ENCODE results near the gene TEKT1.
"Not testable (repeated sequence)": the region's sequence is repeated elsewhere in the genome, so short reads cannot be mapped to it uniquely, and the experiment has no call there.

TEKT1 gene

DNA sequence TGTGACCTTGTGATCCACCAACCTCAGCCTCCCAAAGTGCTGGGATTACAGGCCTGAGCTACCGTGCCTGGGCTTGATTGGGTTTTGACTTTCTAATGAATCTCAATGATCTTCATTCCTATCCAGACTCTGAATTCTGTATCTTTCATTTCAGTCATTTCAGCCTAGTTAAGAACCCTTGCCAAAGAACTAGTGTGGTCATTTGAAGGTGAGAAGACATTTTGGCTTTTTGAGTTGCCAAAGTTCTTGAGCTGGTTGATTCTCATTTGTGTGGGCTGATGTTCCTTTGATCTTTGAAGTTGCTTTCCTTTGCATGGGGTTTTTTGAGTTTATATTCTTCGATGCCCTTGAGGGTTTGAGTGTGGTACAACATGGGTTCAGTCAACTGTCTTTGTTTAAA, 30.6 kb upstream of the TEKT1 start:
- TF ChIP-seq, protein P1, sequence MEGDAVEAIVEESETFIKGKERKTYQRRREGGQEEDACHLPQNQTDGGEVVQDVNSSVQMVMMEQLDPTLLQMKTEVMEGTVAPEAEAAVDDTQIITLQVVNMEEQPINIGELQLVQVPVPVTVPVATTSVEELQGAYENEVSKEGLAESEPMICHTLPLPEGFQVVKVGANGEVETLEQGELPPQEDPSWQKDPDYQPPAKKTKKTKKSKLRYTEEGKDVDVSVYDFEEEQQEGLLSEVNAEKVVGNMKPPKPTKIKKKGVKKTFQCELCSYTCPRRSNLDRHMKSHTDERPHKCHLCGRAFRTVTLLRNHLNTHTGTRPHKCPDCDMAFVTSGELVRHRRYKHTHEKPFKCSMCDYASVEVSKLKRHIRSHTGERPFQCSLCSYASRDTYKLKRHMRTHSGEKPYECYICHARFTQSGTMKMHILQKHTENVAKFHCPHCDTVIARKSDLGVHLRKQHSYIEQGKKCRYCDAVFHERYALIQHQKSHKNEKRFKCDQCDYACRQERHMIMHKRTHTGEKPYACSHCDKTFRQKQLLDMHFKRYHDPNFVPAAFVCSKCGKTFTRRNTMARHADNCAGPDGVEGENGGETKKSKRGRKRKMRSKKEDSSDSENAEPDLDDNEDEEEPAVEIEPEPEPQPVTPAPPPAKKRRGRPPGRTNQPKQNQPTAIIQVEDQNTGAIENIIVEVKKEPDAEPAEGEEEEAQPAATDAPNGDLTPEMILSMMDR (IDR thresholded peaks at IDR 0.05; ENCODE audit: low read depth, low read length): no peak
- H3K4me3 ChIP-seq (ENCODE audit: low read depth, low read length): no peak overlapping the region

DNA sequence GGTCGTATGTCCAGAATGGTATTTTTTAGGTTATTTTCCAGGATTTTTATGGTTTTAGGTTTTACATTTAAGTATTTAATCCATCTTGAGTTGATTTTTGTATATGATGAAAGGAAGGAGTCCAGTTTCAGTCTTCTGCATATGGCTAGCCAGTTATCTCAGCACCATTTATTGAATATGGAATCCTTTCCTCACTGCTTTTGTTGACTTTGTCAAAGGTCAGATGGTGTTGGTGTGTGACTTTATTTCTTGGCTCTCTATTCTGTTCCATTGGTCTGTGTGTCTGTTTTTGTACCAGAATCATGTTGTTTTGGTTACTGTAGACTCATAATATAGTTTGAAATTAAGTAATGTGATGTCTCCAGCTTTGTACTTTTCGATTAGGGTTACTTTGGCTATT, 26.4 kb upstream of the TEKT1 start:
- TF ChIP-seq, protein P1 (IDR thresholded peaks at IDR 0.05; ENCODE audit: low read depth, low read length): no peak
- no peak overlapping the region for H3K4me3 ChIP-seq (ENCODE audit: low read depth, low read length)

DNA sequence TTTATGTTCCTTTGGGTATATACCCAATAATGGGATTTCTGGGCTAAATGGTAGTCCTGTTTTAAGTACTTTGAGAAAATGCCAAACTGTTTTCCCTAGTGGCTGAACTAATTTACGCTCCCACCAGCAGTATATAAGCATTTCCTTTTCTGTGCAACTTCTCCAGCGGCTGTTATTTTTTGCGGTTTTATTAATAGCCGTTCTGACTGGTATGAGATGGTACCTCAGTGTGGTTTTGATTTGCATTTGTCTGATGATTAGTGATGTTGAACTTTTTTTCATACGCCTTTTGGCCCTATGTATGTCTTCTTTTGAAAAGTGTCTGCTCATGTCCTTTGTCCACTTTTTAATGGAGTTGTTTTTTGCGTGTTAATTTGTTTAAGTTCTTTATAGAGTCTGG, 25.8 kb upstream of the TEKT1 start:
- TF ChIP-seq, protein P1 (IDR thresholded peaks at IDR 0.05; ENCODE audit: low read depth, low read length): no peak
- no peak overlapping the region for H3K4me3 ChIP-seq (ENCODE audit: low read depth, low read length)

DNA sequence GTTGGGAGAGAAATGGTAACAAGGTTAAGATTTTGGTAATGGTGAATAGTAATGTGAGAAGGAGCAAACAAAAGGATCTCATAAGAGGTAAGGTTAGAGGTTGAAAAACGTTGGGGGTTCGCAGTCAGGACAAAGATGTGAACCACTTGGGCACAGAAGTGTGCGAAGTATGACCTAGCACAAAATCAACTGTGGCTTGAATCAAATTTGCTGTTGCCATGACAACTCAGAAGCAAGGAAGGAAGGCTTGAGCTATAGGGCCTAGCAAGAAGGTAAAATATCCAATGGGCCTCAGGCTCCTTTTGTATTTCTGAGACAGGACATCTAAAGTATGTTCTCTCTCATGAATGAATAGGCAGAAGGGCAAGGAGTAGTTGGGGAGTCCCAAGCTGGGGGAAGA, 24.5 kb upstream of the TEKT1 start:
- TF ChIP-seq, protein P1 (IDR thresholded peaks at IDR 0.05; ENCODE audit: low read depth, low read length): no peak
- H3K4me3 ChIP-seq (ENCODE audit: low read depth, low read length): no peak overlapping the region

DNA sequence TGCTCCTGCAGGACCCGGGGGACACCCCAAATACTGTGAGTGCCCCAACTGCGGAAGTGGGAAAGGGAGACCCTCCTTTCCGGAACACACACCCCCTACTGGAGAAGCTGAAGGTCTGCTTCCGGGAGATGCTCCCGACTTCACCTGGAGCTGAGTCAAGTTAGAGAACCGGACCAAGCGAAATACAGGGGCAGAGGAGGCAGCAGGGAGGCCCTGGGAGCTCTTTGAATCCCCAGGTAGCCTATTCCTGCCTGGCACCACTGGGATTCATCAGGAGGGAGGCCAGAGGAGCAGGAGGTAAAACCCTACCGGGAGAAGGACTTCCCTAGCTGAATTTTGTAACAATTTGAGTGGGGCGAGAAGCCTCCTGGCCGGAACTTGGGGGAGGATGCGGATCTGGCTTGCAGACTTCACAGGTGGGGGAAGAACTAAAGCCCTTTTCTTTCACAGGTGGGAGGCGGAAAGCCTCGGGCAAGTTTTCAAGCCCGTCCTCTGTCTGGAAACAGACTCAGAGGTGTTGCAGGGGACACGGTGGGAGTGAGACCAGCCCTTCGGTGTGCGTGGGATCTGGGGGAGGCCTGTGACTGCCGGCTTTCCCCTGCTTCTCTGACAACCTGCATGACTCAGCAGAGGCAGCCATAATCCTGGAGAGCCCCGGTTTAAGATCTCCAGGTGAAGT, 22.4 kb upstream of the TEKT1 start:
- no peak overlapping the region for H3K4me3 ChIP-seq (ENCODE audit: low read depth, low read length)
- TF ChIP-seq, protein P1 (IDR thresholded peaks at IDR 0.05; ENCODE audit: low read depth, low read length): no peak

DNA sequence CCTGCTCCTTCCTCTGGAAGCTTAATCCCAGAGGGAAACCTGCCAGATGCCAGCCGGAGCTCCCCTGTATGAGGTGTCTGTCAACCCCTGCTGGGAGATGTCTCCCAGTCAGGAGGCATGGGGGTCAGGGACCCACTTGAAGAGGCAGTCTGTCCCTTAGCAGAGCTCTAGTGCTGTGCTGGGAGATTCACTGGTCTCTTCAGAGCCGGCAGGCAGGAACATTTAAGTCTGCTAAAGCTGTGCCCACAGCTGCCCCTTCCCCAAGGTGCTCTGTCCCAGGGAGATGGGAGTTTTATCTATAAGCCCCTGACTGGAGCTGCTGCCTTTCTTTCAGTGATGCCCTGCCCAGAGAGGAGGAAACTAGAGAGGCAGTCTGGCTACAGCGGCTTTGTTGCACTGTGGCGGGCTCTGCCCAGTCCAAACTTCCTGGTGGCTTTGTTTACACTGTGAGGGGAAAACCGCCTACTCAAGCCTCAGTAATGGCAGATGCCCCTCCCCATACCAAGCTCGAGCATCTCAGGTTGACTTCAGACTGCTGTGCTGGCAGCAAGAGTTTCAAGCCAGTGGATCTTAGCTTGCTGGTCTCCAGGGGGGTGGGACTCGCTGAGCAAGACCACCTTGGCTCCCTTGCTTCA, 17.1 kb upstream of the TEKT1 start:
- H3K4me3 ChIP-seq (ENCODE audit: low read depth, low read length): not testable (repeated sequence)

DNA sequence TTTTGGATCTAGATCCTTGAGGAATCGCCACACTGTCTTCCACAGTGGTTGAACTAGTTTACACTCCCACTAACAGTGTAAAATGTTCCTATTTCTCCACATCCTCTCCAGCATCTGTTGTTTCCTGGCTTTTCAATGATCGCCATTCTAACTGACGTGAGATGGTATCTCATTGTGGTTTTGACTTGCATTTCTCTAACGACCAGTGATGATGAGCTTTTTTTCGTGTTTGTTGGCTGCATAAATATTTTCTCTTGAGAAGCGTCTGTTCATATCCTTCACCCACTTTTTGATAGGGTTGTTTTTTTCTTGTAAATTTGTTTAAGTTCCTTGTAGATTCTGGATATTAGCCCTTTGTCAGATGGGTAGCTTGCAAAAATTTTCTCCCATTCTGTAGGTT, 14.6 kb upstream of the TEKT1 start:
- not testable (repeated sequence) for H3K4me3 ChIP-seq (ENCODE audit: low read depth, low read length)

DNA sequence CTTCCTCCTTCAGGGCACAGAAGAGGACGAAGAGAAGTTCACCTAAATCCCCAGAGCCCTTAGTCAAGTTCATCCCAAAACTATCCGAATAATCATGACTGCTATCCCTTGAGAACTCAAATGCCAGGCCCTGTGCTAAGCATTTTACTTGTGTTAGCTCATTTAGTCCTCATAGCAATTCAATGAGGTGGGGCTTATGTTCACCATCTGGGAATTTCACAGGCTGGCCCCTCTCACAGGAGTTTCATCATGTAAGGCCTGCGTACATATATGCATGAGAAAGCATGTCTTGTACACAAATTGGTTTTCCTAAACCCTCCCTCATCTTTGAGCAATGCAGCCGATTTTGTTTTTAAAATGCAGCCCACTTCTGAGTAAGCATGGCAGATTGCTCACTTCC, 12.9 kb upstream of the TEKT1 start:
- H3K4me3 ChIP-seq (ENCODE audit: low read depth, low read length): not testable (repeated sequence)

DNA sequence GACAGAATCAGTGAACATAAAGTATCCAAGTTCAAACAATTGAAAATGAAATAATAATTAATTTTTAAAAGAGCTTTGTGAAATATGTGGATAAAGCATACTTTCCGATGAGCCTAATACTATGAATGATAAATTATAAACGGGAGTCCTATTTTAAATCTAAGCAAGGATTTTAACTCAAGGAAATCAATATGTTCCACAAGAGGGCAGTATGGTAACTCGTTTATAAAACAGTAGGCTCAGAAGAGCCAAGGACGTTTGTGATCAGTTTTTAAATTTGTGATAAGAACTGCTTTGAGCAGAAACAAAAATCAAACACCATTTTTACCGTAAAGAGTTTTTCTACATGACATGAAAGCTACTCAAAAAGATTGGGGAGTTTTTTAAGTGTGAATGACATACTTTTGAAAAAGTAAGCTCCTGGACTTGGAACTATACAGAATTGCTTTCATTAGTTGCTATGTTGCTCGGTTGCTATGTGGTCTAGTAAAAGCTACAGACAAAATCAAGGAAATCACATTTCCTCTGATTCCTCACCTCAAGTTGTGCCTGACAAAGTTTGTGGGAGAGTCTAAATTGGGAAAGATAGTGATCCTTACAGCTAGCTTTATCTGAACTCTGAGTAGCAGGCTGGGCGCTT, 11.8 kb upstream of the TEKT1 start:
- TF ChIP-seq, protein P1 (IDR thresholded peaks at IDR 0.05; ENCODE audit: low read depth, low read length): no peak; the same call in 1 of the 2 replicates
- H3K4me3 ChIP-seq (ENCODE audit: low read depth, low read length): no peak overlapping the region

DNA sequence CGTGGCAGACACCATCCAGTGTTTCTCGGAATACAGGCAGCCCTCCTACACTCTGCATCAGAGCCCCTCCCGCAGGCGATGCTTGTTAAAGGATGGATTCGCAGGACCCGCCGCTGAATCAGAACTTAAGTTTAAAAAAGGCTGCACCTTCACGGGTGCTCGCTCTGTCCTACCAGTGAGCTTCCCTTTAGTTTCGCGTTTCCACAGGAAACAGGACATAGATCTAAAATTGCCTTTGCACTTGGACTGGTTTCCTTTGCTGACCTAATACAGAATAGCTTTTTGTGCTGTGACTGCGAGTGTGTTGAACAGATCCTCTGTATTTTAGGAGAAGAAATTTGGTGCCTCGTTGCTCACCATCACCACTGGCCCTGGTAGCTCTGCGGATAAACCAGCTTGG, 10.2 kb upstream of the TEKT1 start:
- not testable (repeated sequence) for H3K4me3 ChIP-seq (ENCODE audit: low read depth, low read length)
